Mesothelial cell of epicardium (in vitro differentiated cells): ENCODE measurements around the gene PAPSS1. TPM values are rescaled to one million over a fixed set of nuclear protein-coding genes. Genes with fewer than 3 reads are reported as not detected.

Experiments used
- DNase-seq, 2 experiments: peaks; one replicate each; pipeline ENCODE4 v3.0.0; 2021; ENCODE audit warnings: low spot score in 2 of 2; ENCODE audit not compliant: unreplicated experiment in 2 of 2
- H3K27ac Mint-ChIP-seq: 2 replicates; pipeline ENCODE4 v1.8.0; 2021; ENCODE audit warnings: mixed read lengths
- H3K27me3 Mint-ChIP-seq: 2 replicates; pipeline ENCODE4 v1.8.0; 2021; ENCODE audit warnings: low read depth, mixed read lengths
- H3K36me3 Mint-ChIP-seq: 2 replicates; pipeline ENCODE4 v1.8.0; 2021; ENCODE audit warnings: mixed read lengths
- H3K4me1 Mint-ChIP-seq: 2 replicates; pipeline ENCODE4 v1.8.0; 2021; ENCODE audit warnings: mixed read lengths
- H3K4me3 Mint-ChIP-seq: 2 replicates; pipeline ENCODE4 v1.8.0; 2021; ENCODE audit warnings: mild to moderate bottlenecking, moderate library complexity, mixed read lengths
- H3K9me3 Mint-ChIP-seq: 2 replicates; pipeline ENCODE4 v1.8.0; 2021; ENCODE audit warnings: mixed read lengths
- total RNA-seq: library from RNA; stranded (reverse); gene quantifications from 3 replicates; pipeline ENCODE4 v1.2.1, GENCODE V29; 2021
- TF ChIP-seq, protein P1 (sequence below): fragments of 200-600 bp; sonication (generic); IDR thresholded peaks from one replicate; pipeline ENCODE4 v1.5.0; 2021; ENCODE audit warnings: antibody characterized with exemption; ENCODE audit not compliant: unreplicated experiment

PAPSS1 gene
- total RNA-seq, 1 donor from 2014 or later, result 76.1 TPM

- Mint-ChIP-seq H3K4me1 (peaks cover 4% of the 10 kb centered on the region), H3K36me3 (no peaks in the 10 kb centered on the region), H3K27me3 (peaks cover 14% of the 10 kb centered on the region), H3K27ac (no peak overlapping the region), H3K9me3 (peaks cover 4% of the 10 kb centered on the region), H3K4me3 (no peak overlapping the region)
- TF ChIP-seq, protein P1, sequence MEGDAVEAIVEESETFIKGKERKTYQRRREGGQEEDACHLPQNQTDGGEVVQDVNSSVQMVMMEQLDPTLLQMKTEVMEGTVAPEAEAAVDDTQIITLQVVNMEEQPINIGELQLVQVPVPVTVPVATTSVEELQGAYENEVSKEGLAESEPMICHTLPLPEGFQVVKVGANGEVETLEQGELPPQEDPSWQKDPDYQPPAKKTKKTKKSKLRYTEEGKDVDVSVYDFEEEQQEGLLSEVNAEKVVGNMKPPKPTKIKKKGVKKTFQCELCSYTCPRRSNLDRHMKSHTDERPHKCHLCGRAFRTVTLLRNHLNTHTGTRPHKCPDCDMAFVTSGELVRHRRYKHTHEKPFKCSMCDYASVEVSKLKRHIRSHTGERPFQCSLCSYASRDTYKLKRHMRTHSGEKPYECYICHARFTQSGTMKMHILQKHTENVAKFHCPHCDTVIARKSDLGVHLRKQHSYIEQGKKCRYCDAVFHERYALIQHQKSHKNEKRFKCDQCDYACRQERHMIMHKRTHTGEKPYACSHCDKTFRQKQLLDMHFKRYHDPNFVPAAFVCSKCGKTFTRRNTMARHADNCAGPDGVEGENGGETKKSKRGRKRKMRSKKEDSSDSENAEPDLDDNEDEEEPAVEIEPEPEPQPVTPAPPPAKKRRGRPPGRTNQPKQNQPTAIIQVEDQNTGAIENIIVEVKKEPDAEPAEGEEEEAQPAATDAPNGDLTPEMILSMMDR, result no peak
- no peak for DNase-seq
Measured at GRCh38 chr4:107751670-107752069, 31.6 kb upstream of the PAPSS1 start.

GRCh38 chr4:107747748-107748486 lies 27.9 kb upstream of the PAPSS1 start:
- peaks cover 11% of the 10 kb centered on the region for H3K27me3 Mint-ChIP-seq
- no peak overlapping the region for H3K27ac Mint-ChIP-seq
- H3K36me3 Mint-ChIP-seq, result no peaks in the 10 kb centered on the region
- no peak for DNase-seq
- TF ChIP-seq, protein P1, result no peak
- H3K4me3 Mint-ChIP-seq, result no peak overlapping the region
- H3K4me1 Mint-ChIP-seq, result no peaks in the 10 kb centered on the region
- H3K9me3 Mint-ChIP-seq, result peaks cover 27% of the 10 kb centered on the region

- no peak overlapping the region for H3K4me3 Mint-ChIP-seq
- H3K36me3 Mint-ChIP-seq, result no peaks in the 10 kb centered on the region
- H3K27ac Mint-ChIP-seq, result no peak overlapping the region
- H3K9me3 Mint-ChIP-seq, result peaks cover 31% of the 10 kb centered on the region
- no peak for DNase-seq
- H3K27me3 Mint-ChIP-seq, result peaks cover 3% of the 10 kb centered on the region
- H3K4me1 Mint-ChIP-seq, result peaks cover 4% of the 10 kb centered on the region
- TF ChIP-seq, protein P1, result no peak
Measured at GRCh38 chr4:107746161-107746560, 26.1 kb upstream of the PAPSS1 start.

GRCh38 chr4:107744532-107744931 lies 24.5 kb upstream of the PAPSS1 start:
- Mint-ChIP-seq H3K4me3 (no peak overlapping the region), H3K27ac (no peak overlapping the region), H3K4me1 (peaks cover 15% of the 10 kb centered on the region), H3K27me3 (no peaks in the 10 kb centered on the region), H3K9me3 (peaks cover 31% of the 10 kb centered on the region), H3K36me3 (no peaks in the 10 kb centered on the region)
- DNase-seq, result no peak
- TF ChIP-seq, protein P1, result no peak

GRCh38 chr4:107743532-107743931 lies 23.5 kb upstream of the PAPSS1 start:
- TF ChIP-seq, protein P1, result no peak
- DNase-seq, result no peak
- Mint-ChIP-seq H3K9me3 (peaks cover 31% of the 10 kb centered on the region), H3K4me1 (peaks cover 15% of the 10 kb centered on the region), H3K4me3 (no peak overlapping the region), H3K27ac (no peak overlapping the region), H3K36me3 (no peaks in the 10 kb centered on the region), H3K27me3 (no peaks in the 10 kb centered on the region)
